Left lung (tissue), 10 donors: ENCODE results near the gene MMS19. TPM values are rescaled to one million over a fixed set of nuclear protein-coding genes. Genes with fewer than 3 reads are reported as not detected.
A peak's percentile ranks its signal among the peaks of the same experiment; 100 is the strongest.

Experiments
- ATAC-seq: fragments of 200-7000 bp; cut with Tn5 transposase; one replicate; pipeline ENCODE4 v1.9.1; 2020; ENCODE audit warnings: moderate library complexity
- DNase-seq, 4 donors: peaks; one replicate each; pipeline ENCODE4 v3.0.0-alpha.2; 2013 to 2020
- H3K27ac ChIP-seq, 2 donors: fragments of 200-600 bp; sonication (generic) in 1 of 2; one replicate each; pipeline versions ENCODE4 v1.5.0 to v1.8.0; 2020 to 2021
- H3K27me3 ChIP-seq, 2 donors: fragments of 200-600 bp; sonication (generic) in 1 of 2; one replicate each; pipeline versions ENCODE4 v1.5.0 to v1.8.0; 2020 to 2021
- H3K36me3 ChIP-seq, 2 donors: fragments of 200-600 bp; sonication (generic) in 1 of 2; one replicate each; pipeline versions ENCODE4 v1.5.0 to v1.8.0; 2020 to 2021
- H3K4me1 ChIP-seq, 2 donors: fragments of 200-600 bp; one replicate each; pipeline ENCODE4 v1.8.0; 2021
- H3K4me3 ChIP-seq, 2 donors: fragments of 200-600 bp; sonication (generic) in 1 of 2; one replicate each; pipeline versions ENCODE4 v1.5.0 to v1.8.0; 2020 to 2021; ENCODE audit warnings: mild to moderate bottlenecking in 1 of 2
- H3K9me3 ChIP-seq, 2 donors: fragments of 200-600 bp; sonication (generic) in 1 of 2; one replicate each; pipeline versions ENCODE4 v1.5.0 to v1.8.0; 2020 to 2021
- CTCF ChIP-seq, 2 donors: fragments of 200-600 bp; sonication (generic) in 1 of 2; IDR thresholded peaks; one replicate each; pipeline versions ENCODE4 v1.5.0 to v1.8.0; 2021; ENCODE audit warnings: antibody characterized with exemption in 2 of 2
- intact Hi-C, 2 donors: fragments of 100-400 bp; cut with DNase I; formaldehyde crosslinking; loops; one replicate each; pipeline versions ENCODE4 v1.11.2 to v1.14.2; 2022
- polyA plus RNA-seq, 6 donors: library from polyadenylated mRNA; unstranded; fragments of 120-200 nt; gene quantifications; one replicate each; pipeline ENCODE4 v1.2.1, GENCODE V29; 2013; ENCODE audit not compliant: insufficient read length in 6 of 6
- total RNA-seq, 2 donors: library from RNA; stranded (reverse); fragmentation: NEBNext Ultra II Directional; extraction: Animal tissue kit (Norgen Biotek cat#: 25700); gene quantifications; one replicate each; pipeline ENCODE4 v1.2.1, GENCODE V29; 2021
- donor health status: DM: no; HTN: yes; CAD: no.
- donor health status: DM: no; HTN: no; CAD: no.

The MMS19 gene
- total and polyA plus RNA-seq, 8 donors = 60.1 to 113 (median 97.4) TPM

GRCh38 chr10:97450828-97451227, 47.4 kb downstream of the MMS19 start:
- peaks cover 0 to 46% of the 10 kb centered on the region in 2 donors for H3K36me3 ChIP-seq
- intact Hi-C loops = no loop called here
- no peaks in the 10 kb centered on the region for H3K9me3 ChIP-seq
- TF ChIP-seq CTCF (IDR thresholded peaks at IDR 0.05) = no peak
- H3K4me3 ChIP-seq = no peak overlapping the region
- no peak overlapping the region for H3K27ac ChIP-seq
- no peaks in the 10 kb centered on the region for H3K27me3 ChIP-seq
- ATAC-seq (no peak), DNase-seq (no peak)
- H3K4me1 ChIP-seq = peaks cover 24 to 34% of the 10 kb centered on the region in 2 donors

GRCh38 chr10:97445722-97446639, 52.2 kb downstream of the MMS19 start, which contains the start of the genes EXOSC1 and ZDHHC16:
Gene EXOSC1 (minus strand): TSS chr10:97446006. CDS start chr10:97445985, 21 bp downstream.
Gene ZDHHC16 (plus strand): TSS chr10:97446175. CDS start chr10:97451676, 5,501 bp downstream.
- H3K4me3 ChIP-seq = peak within 1 kb of the TSS; percentile 69 to 99
- no peaks in the 10 kb centered on the region for H3K27me3 ChIP-seq
- H3K36me3 ChIP-seq = peaks cover 0 to 21% of the 10 kb centered on the region in 2 donors
- TF ChIP-seq CTCF (IDR thresholded peaks at IDR 0.05) = no peak
- ATAC-seq (peak; percentile 96), DNase-seq (peak; percentile 88 to 95 (median 94))
- peaks cover 12 to 45% of the 10 kb centered on the region in 2 donors for H3K4me1 ChIP-seq
- no peaks in the 10 kb centered on the region for H3K9me3 ChIP-seq
- intact Hi-C loops = no loop called here
- H3K27ac ChIP-seq = peak within 1 kb of the TSS; percentile 62 to 68

- peak overlapping the region in 1 of 2 donors; percentile 62 for H3K27ac ChIP-seq
- no peak for ATAC-seq
These were observed 52.9 kb downstream of the MMS19 start for GRCh38 chr10:97445357-97445721.

GRCh38 chr10:97444212-97444611, 54.0 kb downstream of the MMS19 start:
- ATAC-seq = no peak

More at GRCh38 chr10:97445357-97445721, 52.9 kb downstream of the MMS19 start:
- Histone ChIP-seq H3K27me3 (no peaks in the 10 kb centered on the region), H3K36me3 (peaks cover 0 to 27% of the 10 kb centered on the region in 2 donors), H3K4me1 (peaks cover 12 to 42% of the 10 kb centered on the region in 2 donors), H3K4me3 (peak overlapping the region; percentile 69 to 99), H3K9me3 (no peaks in the 10 kb centered on the region)
- intact Hi-C loops = no loop called here
- DNase-seq = no peak
- TF ChIP-seq CTCF (IDR thresholded peaks at IDR 0.05) = no peak

More at GRCh38 chr10:97444212-97444611, 54.0 kb downstream of the MMS19 start:
- H3K36me3 ChIP-seq = peaks cover 0 to 39% of the 10 kb centered on the region in 2 donors
- intact Hi-C loops = no loop called here
- no peaks in the 10 kb centered on the region for H3K27me3 ChIP-seq
- no peak overlapping the region for H3K27ac ChIP-seq
- no peak for DNase-seq
- H3K4me1 ChIP-seq = peaks cover 12 to 42% of the 10 kb centered on the region in 2 donors
- TF ChIP-seq CTCF (IDR thresholded peaks at IDR 0.05) = no peak
- H3K9me3 ChIP-seq = no peaks in the 10 kb centered on the region
- no peak overlapping the region for H3K4me3 ChIP-seq
